ENCODE data around the gene PARN. TPM values are rescaled to one million over a fixed set of nuclear protein-coding genes. Genes with fewer than 3 reads are reported as not detected.

PARN gene
- total RNA-seq, 2 donors from 2014 or later = 19.5 to 26.0 TPM

DNA sequence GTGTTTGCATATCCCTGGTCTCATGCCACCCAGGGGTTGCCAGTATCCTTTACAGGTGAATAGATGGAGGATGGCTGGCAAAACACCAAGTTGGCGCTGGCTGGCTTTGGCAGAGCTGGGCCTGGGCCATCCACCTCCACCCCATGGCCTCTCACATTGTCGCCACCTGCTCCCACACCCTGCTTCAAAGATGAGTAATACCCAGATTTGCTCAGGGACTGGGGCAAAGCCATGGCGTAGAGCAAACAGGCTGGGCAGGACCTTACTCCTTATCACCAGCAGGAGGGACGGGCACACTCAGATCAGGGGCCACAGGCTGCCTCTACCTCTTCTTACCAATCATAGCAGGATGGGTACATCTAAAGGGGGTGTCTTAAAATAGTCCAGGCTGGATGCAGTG lies 39.7 kb upstream of the PARN start:
- Histone ChIP-seq H3K4me1 (no peaks in the 10 kb centered on the region), H3K27ac (no peak overlapping the region), H3K9me3 (no peaks in the 10 kb centered on the region), H3K36me3 (peaks cover 44% of the 10 kb centered on the region), H3K4me3 (no peak overlapping the region), H3K27me3 (no peaks in the 10 kb centered on the region)
- DNase-seq (ENCODE audit: low spot score) = no peak
- TF ChIP-seq, protein P1, sequence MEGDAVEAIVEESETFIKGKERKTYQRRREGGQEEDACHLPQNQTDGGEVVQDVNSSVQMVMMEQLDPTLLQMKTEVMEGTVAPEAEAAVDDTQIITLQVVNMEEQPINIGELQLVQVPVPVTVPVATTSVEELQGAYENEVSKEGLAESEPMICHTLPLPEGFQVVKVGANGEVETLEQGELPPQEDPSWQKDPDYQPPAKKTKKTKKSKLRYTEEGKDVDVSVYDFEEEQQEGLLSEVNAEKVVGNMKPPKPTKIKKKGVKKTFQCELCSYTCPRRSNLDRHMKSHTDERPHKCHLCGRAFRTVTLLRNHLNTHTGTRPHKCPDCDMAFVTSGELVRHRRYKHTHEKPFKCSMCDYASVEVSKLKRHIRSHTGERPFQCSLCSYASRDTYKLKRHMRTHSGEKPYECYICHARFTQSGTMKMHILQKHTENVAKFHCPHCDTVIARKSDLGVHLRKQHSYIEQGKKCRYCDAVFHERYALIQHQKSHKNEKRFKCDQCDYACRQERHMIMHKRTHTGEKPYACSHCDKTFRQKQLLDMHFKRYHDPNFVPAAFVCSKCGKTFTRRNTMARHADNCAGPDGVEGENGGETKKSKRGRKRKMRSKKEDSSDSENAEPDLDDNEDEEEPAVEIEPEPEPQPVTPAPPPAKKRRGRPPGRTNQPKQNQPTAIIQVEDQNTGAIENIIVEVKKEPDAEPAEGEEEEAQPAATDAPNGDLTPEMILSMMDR (IDR thresholded peaks at IDR 0.05) = no peak

DNA sequence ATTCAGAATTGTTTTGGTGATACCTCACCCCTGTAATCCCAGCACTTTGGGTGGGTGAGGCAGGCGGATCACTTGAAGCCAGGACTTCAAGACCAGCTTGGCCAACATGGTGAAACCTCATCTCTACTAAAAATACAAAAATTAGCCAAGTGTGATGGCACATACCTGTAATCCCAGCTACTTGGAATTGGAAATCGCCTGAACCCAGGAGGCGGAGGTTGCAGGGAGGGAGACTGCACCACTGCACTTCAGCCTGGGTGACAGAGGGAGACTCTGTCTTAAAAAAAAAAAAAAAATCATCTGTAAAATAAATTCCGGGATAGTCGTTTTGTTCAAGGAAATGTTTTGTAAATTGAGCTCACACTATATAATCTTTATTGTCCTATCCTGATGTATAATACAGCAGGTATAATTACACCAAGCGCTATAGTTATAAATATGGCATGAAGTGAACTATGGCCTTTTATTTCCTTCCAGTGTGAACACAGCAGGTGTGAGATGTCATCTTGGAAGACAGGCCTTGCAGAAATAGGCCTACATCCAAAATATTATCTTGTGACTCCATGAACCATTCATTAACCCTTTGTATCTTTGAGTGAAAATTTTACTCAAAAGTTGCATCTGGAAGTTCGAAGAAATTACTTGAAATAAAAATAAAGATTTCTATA lies 38.6 kb upstream of the PARN start:
- peaks cover 55% of the 10 kb centered on the region for H3K36me3 ChIP-seq
- TF ChIP-seq, protein P1 (IDR thresholded peaks at IDR 0.05) = no peak

DNA sequence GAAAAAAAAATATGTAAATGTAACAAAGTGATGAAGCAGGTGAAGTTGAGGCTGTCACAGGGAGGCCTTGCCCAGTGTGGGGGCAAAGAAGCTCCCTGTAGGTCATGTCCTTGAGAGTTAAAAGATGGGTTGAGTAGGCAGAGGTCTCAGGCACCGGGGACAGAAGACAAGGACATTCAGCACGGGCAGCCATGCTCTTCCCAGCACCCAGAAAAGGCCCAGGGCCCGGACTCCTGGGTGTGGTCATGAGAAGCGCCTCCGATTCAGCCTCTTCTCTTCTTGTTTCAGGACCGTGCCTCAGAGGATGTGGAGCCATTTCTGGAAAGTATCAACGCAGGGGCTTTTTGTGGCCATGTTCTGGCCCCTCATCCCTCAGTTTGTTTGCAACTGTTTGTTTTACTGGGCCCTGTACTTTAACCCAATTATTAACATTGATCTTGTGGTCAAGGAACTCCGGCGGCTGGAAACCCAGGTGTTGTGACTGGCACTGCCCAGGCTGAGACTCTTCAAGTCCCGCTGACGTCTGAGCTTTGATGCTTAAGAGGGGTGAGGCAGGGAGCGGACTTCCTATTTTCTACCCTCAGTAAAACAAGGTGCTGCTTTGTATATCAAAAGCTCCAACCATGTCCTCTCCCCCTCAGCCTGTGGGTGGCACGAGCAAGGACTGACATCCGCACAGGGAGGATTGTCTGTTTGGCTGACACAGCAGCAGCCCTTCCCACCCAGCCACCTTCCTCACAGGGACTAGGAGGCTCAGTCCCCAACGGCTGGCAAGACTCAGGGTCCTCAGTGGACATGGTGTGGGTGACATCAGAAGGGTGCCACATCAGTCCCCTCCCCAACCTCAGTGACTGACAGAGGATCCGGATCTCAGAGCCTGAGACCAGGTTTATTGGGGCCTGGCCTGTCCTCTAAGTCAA lies 37.5 kb upstream of the PARN start:
- H3K4me3 ChIP-seq = no peak overlapping the region
- no peaks in the 10 kb centered on the region for H3K4me1 ChIP-seq
- TF ChIP-seq, protein P1 (IDR thresholded peaks at IDR 0.05) = no peak
- no peak for DNase-seq (ENCODE audit: low spot score)
- H3K27ac ChIP-seq = no peak overlapping the region
- peaks cover 66% of the 10 kb centered on the region for H3K36me3 ChIP-seq
- no peaks in the 10 kb centered on the region for H3K27me3 ChIP-seq
- no peaks in the 10 kb centered on the region for H3K9me3 ChIP-seq

More for the DNA sequence above, 38.6 kb upstream of the PARN start:
- Histone ChIP-seq H3K9me3 (no peaks in the 10 kb centered on the region), H3K27ac (no peak overlapping the region), H3K27me3 (no peaks in the 10 kb centered on the region), H3K4me1 (no peaks in the 10 kb centered on the region), H3K4me3 (no peak overlapping the region)
- DNase-seq (ENCODE audit: low spot score) = no peak

DNA sequence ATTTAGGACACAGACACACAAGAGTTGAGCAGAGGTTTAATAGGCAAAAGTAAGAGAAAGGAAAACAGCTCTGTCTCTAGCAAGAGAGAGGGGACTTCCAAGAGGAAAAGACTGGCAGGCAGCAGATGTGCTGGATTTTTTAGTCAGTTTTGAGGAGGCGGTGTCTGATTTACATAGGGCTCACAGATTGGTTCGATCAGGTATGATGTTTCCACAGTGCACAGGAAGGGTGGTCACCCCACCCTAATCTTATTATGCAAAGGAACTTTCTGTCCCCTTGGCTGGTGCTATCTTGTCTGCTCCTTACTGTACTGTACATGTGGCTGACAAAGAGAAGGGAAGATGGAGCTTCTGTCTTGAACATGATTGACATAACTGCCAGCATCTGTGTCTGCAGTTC lies 28.0 kb upstream of the PARN start:
- TF ChIP-seq, protein P1 (IDR thresholded peaks at IDR 0.05) = no peak
- no peak for DNase-seq (ENCODE audit: low spot score)
- H3K4me3 ChIP-seq = no peak overlapping the region
- no peak overlapping the region for H3K27ac ChIP-seq
- no peaks in the 10 kb centered on the region for H3K9me3 ChIP-seq
- no peaks in the 10 kb centered on the region for H3K27me3 ChIP-seq
- peaks cover 89% of the 10 kb centered on the region for H3K36me3 ChIP-seq
- H3K4me1 ChIP-seq = no peaks in the 10 kb centered on the region

DNA sequence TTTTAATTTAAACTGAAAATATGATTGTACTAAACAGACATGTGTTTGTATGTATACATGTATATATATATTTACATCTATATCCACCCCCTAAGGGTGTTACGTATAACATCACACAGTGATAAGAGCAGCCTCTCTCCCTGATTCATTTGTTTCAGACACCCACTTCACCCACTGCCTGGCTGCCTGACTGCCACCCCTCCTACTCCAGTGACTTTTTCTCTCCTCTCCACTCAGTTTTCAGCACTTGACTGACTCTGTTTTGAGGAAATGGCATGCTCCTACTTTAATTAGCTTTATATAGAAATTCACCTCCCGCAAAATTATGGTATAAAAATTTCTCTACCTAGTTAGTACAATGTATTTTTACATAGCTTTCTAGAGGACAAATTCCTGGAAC lies 22.7 kb upstream of the PARN start:
- TF ChIP-seq, protein P1 (IDR thresholded peaks at IDR 0.05) = no peak
- Histone ChIP-seq H3K9me3 (no peaks in the 10 kb centered on the region), H3K4me3 (no peak overlapping the region), H3K27me3 (no peaks in the 10 kb centered on the region), H3K36me3 (peaks cover 81% of the 10 kb centered on the region), H3K27ac (no peak overlapping the region), H3K4me1 (no peaks in the 10 kb centered on the region)
- DNase-seq (ENCODE audit: low spot score) = no peak
